ENCODE data around the gene MFSD1. TPM values are rescaled to one million over a fixed set of nuclear protein-coding genes. Genes with fewer than 3 reads are reported as not detected.

Gene MFSD1
- total and polyA plus RNA-seq, 12 donors = 20.4 to 118 (median 76.9) TPM

- Histone ChIP-seq H3K4me1 (replicated peaks in 1 of 2) (peaks cover 0 to 33% of the 10 kb centered on the region in 2 donors), H3K4me3 (no peak overlapping the region), H3K36me3 (replicated peaks in 1 of 2) (no peaks in the 10 kb centered on the region), H3K27ac (peak overlapping the region in 2 of 5 donors; percentile 33 to 50), H3K9me3 (replicated peaks in 1 of 3) (no peaks in the 10 kb centered on the region), H3K27me3 (no peaks in the 10 kb centered on the region)
- TF ChIP-seq, protein P1, sequence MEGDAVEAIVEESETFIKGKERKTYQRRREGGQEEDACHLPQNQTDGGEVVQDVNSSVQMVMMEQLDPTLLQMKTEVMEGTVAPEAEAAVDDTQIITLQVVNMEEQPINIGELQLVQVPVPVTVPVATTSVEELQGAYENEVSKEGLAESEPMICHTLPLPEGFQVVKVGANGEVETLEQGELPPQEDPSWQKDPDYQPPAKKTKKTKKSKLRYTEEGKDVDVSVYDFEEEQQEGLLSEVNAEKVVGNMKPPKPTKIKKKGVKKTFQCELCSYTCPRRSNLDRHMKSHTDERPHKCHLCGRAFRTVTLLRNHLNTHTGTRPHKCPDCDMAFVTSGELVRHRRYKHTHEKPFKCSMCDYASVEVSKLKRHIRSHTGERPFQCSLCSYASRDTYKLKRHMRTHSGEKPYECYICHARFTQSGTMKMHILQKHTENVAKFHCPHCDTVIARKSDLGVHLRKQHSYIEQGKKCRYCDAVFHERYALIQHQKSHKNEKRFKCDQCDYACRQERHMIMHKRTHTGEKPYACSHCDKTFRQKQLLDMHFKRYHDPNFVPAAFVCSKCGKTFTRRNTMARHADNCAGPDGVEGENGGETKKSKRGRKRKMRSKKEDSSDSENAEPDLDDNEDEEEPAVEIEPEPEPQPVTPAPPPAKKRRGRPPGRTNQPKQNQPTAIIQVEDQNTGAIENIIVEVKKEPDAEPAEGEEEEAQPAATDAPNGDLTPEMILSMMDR (IDR thresholded peaks at IDR 0.05) = no peak
- TF ChIP-seq POLR2A (IDR thresholded peaks at IDR 0.05) = no peak
- no peak for DNase-seq
- intact Hi-C loops (cut with DNase I) = no loop called here
Measured at GRCh38 chr3:158773166-158773565, 28.7 kb upstream of the MFSD1 start.

GRCh38 chr3:158773845-158774830 is 27.7 kb upstream of the MFSD1 start:
- Histone ChIP-seq H3K27me3 (no peaks in the 10 kb centered on the region), H3K9me3 (replicated peaks in 1 of 3) (no peaks in the 10 kb centered on the region), H3K27ac (peak overlapping the region in 2 of 5 donors; percentile 33 to 50), H3K4me1 (replicated peaks in 1 of 2) (peaks cover 0 to 25% of the 10 kb centered on the region in 2 donors), H3K4me3 (no peak overlapping the region), H3K36me3 (replicated peaks in 1 of 2) (no peaks in the 10 kb centered on the region)
- 54 to 61% (median 58%) methylated on average over 7 of the region's 7 CpGs for WGBS, 4 donors
- peak in 2 of 7 donors; percentile 43 to 72 for DNase-seq
- intact Hi-C loops (cut with DNase I) = no loop called here
- no peak for TF ChIP-seq POLR2A (IDR thresholded peaks at IDR 0.05)
- TF ChIP-seq, protein P1 (IDR thresholded peaks at IDR 0.05) = no peak

- WGBS, 4 donors = 39 to 51% (median 47%) methylated on average over 2 of the region's 2 CpGs
- no peaks in the 10 kb centered on the region for H3K9me3 ChIP-seq (replicated peaks in 1 of 3)
- H3K4me1 ChIP-seq (replicated peaks in 1 of 2) = peaks cover 0 to 19% of the 10 kb centered on the region in 2 donors
- H3K27ac ChIP-seq = peak overlapping the region in 2 of 5 donors; percentile 13 to 32
- H3K27me3 ChIP-seq = no peaks in the 10 kb centered on the region
- no peak overlapping the region for H3K4me3 ChIP-seq
- intact Hi-C loops (cut with DNase I) = no loop called here
- no peaks in the 10 kb centered on the region for H3K36me3 ChIP-seq (replicated peaks in 1 of 2)
- TF ChIP-seq POLR2A (IDR thresholded peaks at IDR 0.05) = no peak
- TF ChIP-seq, protein P1 (IDR thresholded peaks at IDR 0.05) = no peak
- no peak for DNase-seq
Measured at GRCh38 chr3:158774965-158775364, 26.9 kb upstream of the MFSD1 start.

DNA sequence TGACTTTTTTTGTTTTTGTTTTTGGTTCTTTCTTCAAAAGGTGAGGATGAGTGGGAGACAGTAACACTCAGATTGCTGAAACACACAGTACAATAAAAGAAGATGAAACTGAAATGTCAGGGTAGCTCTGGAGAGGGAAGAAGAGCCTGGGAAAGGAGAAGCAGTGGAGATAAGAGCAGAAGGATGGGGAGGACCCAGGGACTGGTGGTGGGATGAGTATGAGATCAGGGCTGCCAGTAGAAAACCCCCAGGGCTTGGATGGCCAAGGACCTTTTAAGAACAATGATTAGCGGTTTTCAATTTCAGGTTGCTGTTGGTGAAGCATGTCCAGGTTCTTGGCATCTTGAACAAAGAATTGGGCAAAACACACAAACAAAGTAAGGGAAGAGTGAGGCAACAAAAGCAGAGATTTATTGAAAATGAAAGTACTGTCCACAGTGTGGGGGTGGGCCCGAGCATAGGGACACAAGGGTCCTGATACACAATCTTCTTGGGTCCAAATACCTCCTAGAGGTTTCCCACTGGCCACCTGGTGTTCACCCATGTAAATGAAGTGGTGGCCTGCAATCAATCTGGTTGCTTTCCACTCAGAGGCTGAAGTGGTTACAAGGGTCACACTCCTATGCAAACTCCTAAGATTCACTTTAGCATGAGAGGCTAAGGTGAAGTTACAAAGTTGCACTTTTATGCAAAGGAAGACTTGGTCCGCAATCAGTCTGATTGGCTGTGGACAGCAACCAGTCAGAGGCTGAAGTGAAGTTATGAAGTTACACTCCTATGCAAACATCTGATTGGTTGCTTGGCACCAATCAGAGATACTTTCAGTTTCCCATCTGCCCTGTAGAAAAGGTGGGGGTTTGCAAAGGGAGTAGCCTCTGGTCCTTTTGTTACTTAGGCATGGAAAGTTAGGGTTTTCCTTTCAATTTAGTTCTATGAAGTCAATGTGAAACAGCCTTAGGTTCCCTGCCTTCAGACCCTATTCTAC is 26.1 kb upstream of the MFSD1 start:
- WGBS, 4 donors = 92 to 96% (median 94%) methylated on average over 3 of the region's 3 CpGs
- DNase-seq = no peak

More for the DNA sequence above, 26.1 kb upstream of the MFSD1 start:
- H3K27ac ChIP-seq = peak overlapping the region in 2 of 5 donors; percentile 32 to 46
- peaks cover 0 to 15% of the 10 kb centered on the region in 2 donors for H3K4me1 ChIP-seq (replicated peaks in 1 of 2)
- no peaks in the 10 kb centered on the region for H3K9me3 ChIP-seq (replicated peaks in 1 of 3)
- H3K27me3 ChIP-seq = no peaks in the 10 kb centered on the region
- intact Hi-C loops (cut with DNase I) = no loop called here
- TF ChIP-seq, protein P1 (IDR thresholded peaks at IDR 0.05) = no peak
- no peak for TF ChIP-seq POLR2A (IDR thresholded peaks at IDR 0.05)
- H3K36me3 ChIP-seq (replicated peaks in 1 of 2) = no peaks in the 10 kb centered on the region
- H3K4me3 ChIP-seq = no peak overlapping the region

Measured in adrenal gland (tissue), 12 donors.